Measurements from ENCODE around the gene TMBIM6. TPM values are rescaled to one million over a fixed set of nuclear protein-coding genes. Genes with fewer than 3 reads are reported as not detected.

Gene TMBIM6
- total RNA-seq, 2 experiments from 2014 or later, result 400 to 410 TPM

DNA sequence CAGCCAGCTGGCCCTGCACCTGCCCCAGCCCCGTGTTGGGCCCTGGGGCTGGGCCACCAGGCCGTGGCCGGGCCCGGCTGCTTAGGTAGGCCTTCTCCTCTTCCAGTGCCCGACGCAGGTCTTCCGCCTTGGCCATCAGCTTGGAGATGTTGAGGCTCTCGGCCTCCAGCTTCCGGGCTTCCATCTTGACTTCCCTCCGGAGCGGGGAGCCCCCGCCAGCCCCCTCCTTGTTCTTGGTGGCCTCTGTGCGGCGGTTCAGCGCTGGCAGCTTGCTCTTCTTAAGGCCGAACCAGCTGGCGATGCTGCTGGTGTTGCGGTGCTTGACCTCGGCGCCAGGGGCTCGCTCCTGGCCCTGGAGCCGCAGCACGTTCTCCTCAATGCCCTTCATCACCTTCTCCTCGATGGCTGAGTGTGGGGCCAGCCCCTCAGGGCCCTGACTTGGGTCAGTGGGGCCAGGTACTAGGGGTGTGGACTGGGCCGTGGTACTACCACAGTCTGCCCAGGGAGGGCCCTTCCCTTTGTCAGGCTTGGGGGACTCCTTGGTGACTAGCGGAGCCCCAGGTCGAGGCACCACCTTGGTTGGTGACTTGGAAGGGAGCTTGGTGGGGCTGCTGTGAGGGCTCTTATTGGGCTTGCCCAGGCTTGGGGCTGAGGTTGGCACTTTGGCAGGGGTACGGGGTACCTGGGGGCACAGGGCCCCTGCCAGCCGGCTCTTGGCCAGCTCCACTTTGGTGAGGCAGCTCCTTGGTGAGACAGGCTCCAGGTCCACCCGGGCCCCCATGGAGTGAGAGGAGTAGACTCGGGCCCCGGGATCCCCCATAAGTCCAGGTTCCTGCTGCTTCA is 53.7 kb downstream of the TMBIM6 start:
- H3K27ac Mint-ChIP-seq, result no peak overlapping the region
- no peak overlapping the region for H3K4me3 Mint-ChIP-seq
- no peak for DNase-seq
- H3K9me3 Mint-ChIP-seq, result no peaks in the 10 kb centered on the region
- H3K27me3 Mint-ChIP-seq, result no peaks in the 10 kb centered on the region
- no peaks in the 10 kb centered on the region for H3K36me3 Mint-ChIP-seq
- H3K4me1 Mint-ChIP-seq, result no peaks in the 10 kb centered on the region

- Mint-ChIP-seq H3K4me1 (no peaks in the 10 kb centered on the region), H3K4me3 (no peak overlapping the region), H3K27me3 (no peaks in the 10 kb centered on the region), H3K9me3 (no peaks in the 10 kb centered on the region), H3K36me3 (no peaks in the 10 kb centered on the region), H3K27ac (no peak overlapping the region)
- no peak for DNase-seq
Observed at GRCh38 chr12:49795654-49796105, 54.3 kb downstream of the TMBIM6 start.

GRCh38 chr12:49796155-49796554 is 54.8 kb downstream of the TMBIM6 start:
- no peak overlapping the region for H3K4me3 Mint-ChIP-seq
- no peak for DNase-seq
- H3K4me1 Mint-ChIP-seq, result no peaks in the 10 kb centered on the region
- no peaks in the 10 kb centered on the region for H3K9me3 Mint-ChIP-seq
- H3K27me3 Mint-ChIP-seq, result no peaks in the 10 kb centered on the region
- H3K27ac Mint-ChIP-seq, result no peak overlapping the region
- H3K36me3 Mint-ChIP-seq, result no peaks in the 10 kb centered on the region

DNA sequence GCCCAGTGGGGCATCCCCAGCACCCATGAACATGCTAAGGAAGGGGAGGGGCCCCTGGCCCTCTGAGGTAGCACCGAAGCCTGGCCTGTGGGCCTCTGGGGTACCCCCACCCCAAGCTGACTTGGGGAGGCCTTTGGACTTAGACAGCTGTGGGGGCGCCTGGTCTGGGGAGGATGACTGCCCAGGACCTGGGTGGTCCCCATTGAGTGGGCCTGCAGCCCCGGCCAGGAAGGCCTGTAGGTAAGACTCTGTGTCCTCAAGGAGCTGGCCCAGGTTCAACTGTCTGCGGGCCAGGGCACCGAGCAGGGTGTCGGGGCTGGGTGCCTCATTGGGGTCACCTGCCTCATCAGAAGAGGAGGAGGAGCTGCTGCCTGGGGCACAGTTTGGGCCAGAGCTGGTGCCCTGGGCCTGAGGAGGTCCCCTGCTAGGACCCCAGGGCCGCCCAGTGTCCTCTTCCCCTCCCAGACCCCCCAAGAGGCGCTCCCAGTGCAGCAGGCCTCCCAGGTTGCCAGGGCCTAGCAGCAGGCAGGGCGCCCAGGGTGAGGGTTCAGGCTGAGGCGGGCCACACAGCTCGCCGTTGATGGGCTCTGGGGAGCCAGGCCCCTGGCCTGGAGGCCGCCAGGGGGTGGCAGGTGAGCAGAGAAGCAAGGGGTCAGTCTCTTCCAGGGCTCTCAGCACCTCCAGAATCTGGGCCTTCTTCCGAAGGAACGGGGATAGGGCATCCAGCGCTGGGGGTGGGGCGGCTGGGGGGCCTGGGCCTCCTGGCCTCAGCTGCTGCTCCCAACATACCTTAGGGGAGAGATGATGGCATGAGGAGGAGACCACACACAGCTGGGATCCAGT is 55.5 kb downstream of the TMBIM6 start:
- no peaks in the 10 kb centered on the region for H3K9me3 Mint-ChIP-seq
- H3K4me3 Mint-ChIP-seq, result no peak overlapping the region
- no peak overlapping the region for H3K27ac Mint-ChIP-seq
- DNase-seq, result no peak
- H3K36me3 Mint-ChIP-seq, result no peaks in the 10 kb centered on the region
- no peaks in the 10 kb centered on the region for H3K4me1 Mint-ChIP-seq
- no peaks in the 10 kb centered on the region for H3K27me3 Mint-ChIP-seq

DNA sequence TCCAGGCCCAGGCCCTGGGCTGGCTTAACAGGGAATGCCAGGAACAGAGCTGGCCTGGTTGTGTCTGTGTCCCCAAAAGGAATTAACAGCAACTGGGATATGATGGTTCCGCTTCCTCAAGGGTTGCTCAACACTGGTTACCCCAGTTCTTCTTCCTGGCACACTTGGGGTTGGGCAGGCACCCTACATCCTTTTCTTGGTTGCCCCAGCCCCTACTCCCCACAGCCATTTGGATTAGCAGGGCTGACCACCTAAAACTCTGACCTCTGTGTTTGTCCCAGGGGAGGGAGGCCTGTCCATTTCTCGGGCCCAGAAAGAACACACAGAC is 56.1 kb downstream of the TMBIM6 start:
- no peak for DNase-seq
- Mint-ChIP-seq H3K27me3 (no peaks in the 10 kb centered on the region), H3K36me3 (no peaks in the 10 kb centered on the region), H3K4me3 (no peak overlapping the region), H3K9me3 (no peaks in the 10 kb centered on the region), H3K27ac (no peak overlapping the region), H3K4me1 (no peaks in the 10 kb centered on the region)

DNA sequence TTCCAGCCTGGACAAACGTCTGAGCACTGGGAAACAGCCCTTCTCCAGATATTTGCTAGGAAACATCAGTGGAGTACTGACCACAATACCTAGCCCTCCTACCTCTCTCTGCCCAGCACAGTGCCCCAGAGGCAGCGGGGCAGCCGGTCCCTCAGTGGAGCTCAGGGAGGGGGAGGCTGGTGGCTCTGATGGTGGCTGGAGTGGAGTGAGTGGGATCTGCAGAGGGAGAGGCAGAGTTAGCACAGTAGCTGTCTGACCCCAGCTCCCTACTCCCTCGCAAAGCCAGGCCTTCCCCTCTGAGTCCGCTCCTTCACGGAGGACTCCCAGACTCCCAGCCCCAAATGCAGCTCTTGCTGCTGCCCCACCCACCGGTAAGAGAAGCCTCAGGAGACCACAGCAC is 56.9 kb downstream of the TMBIM6 start:
- H3K27me3 Mint-ChIP-seq, result no peaks in the 10 kb centered on the region

DNA sequence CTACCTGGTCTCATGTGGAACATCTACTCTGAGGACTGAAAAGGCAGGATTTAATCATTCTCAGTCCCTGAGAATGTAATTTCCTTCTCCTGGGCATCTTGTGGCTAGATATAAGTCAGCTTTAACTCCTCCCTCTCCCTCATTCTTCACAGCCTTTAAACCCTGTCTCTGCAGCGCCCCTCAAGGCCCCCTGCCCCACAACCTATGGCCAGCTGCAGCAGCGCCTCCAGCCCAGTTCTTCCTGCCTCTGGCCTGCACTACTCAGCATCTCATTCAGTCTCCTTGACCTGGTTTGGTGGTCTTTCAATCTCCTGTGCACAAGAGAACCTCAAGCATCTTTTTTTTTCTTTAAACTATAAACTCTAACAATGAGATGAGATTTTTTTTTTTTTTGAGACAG is 57.6 kb downstream of the TMBIM6 start:
- Mint-ChIP-seq H3K27ac (no peak overlapping the region), H3K36me3 (no peaks in the 10 kb centered on the region), H3K4me1 (no peaks in the 10 kb centered on the region), H3K27me3 (no peaks in the 10 kb centered on the region), H3K9me3 (no peaks in the 10 kb centered on the region), H3K4me3 (no peak overlapping the region)
- DNase-seq, result no peak

More for the DNA sequence above, 56.9 kb downstream of the TMBIM6 start:
- no peaks in the 10 kb centered on the region for H3K36me3 Mint-ChIP-seq
- H3K4me1 Mint-ChIP-seq, result no peaks in the 10 kb centered on the region
- H3K9me3 Mint-ChIP-seq, result no peaks in the 10 kb centered on the region
- no peak overlapping the region for H3K27ac Mint-ChIP-seq
- DNase-seq, result no peak
- H3K4me3 Mint-ChIP-seq, result no peak overlapping the region

DNA sequence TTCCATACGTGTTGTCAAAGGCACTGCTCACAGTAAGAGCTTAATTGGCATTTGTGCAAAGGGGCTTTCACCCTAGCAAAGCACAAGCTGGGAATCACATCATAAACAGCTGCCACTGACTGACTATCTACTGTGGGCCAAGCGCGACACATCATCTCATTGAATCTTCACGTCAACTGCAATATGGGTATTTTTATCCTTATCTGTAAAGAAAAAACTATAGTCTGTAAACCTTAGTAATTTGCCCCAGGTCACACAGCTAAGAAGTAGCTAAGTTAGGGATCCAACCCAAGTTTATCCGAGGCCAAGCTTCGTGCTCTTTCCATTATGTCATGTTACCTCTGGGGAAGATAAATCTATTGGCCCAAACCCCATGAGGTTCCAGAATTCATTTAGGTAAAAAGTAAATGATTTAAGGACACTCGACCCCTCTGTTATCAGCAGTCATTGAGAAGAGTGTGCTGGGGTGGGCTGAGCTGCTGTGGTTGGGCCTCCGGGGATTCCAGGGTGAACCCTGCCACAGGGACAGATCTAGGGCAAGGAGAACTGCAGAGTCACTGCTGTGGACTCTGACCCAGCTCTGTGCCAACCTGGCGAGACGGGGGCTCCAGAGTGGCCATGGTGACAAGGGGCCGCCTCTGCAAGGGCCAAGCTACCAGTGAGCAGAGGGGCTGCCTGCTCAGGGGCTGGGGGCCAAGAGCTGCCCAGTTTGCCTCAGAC is 59.2 kb downstream of the TMBIM6 start:
- Mint-ChIP-seq H3K27me3 (no peaks in the 10 kb centered on the region), H3K27ac (no peak overlapping the region), H3K9me3 (no peaks in the 10 kb centered on the region), H3K36me3 (no peaks in the 10 kb centered on the region), H3K4me1 (no peaks in the 10 kb centered on the region), H3K4me3 (no peak overlapping the region)
- DNase-seq, result no peak

GRCh38 chr12:49801141-49802063 is 60.0 kb downstream of the TMBIM6 start:
- no peak overlapping the region for H3K4me3 Mint-ChIP-seq
- no peaks in the 10 kb centered on the region for H3K27me3 Mint-ChIP-seq
- H3K27ac Mint-ChIP-seq, result no peak overlapping the region

DNA sequence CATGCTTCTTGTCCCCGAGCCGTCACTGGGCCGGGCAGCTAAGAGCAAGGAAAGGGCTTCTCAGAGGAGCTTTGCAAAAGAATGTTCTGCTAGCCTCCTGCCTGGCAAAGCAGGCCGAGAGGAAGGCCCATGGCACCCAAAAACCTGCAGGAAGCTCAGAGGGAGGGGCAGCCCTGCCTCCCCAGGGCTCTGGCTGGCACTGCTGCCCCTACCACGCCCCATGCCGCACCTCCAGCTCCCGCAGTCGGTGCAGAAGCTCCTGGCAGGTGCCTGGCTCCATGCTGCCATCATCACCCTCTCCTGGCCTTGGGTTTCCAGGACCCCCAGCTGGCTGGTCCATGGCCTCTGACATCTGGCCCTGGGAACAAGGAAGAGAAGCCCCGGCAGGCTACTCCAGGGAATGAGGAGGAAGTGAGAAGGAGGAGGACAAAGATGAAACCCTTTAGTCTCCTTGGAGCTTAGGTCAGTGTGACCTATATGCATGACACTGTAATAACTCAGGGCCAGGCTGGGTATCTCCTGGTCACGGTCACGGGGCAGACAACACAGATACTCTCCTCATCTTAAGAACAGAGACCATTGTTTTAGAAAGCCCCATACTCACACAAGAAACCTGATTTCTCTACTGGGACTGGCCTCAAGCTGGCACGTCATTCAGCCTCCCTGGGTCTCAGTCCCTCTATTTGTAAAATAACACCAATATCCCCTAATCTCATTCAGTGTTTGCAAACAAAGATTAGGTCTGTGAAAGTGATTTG is 62.5 kb downstream of the TMBIM6 start:
- no peaks in the 10 kb centered on the region for H3K36me3 Mint-ChIP-seq
- H3K4me3 Mint-ChIP-seq, result no peak overlapping the region
- no peaks in the 10 kb centered on the region for H3K27me3 Mint-ChIP-seq
- no peak overlapping the region for H3K27ac Mint-ChIP-seq
- no peak for DNase-seq
- no peaks in the 10 kb centered on the region for H3K4me1 Mint-ChIP-seq
- no peaks in the 10 kb centered on the region for H3K9me3 Mint-ChIP-seq

More at GRCh38 chr12:49801141-49802063, 60.0 kb downstream of the TMBIM6 start:
- DNase-seq, result no peak
- Mint-ChIP-seq H3K36me3 (no peaks in the 10 kb centered on the region), H3K4me1 (no peaks in the 10 kb centered on the region), H3K9me3 (no peaks in the 10 kb centered on the region)

DNA sequence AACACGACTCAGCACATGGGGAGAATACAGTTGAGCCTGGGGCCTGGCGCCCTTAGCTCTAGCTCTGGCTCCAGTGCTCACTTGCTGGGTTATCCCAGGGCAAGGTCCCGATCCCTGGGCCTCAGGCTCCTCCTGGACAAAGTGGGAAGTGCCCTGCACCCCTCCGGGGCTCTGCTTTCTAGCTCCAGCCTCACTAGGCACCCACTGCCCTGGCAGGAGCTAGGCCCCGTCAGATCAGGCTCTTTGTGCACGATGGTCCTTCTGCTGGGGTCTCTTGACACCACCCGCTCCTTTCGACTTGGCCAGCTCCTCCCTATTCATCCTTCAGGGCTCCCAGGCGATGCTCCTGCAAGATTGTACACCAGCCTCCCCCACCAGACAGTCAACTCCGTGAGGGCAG is 63.5 kb downstream of the TMBIM6 start:
- no peak for DNase-seq
- Mint-ChIP-seq H3K4me1 (no peaks in the 10 kb centered on the region), H3K27ac (no peak overlapping the region), H3K4me3 (no peak overlapping the region), H3K9me3 (no peaks in the 10 kb centered on the region), H3K36me3 (no peaks in the 10 kb centered on the region), H3K27me3 (no peaks in the 10 kb centered on the region)

GRCh38 chr12:49805409-49805808 is 64.1 kb downstream of the TMBIM6 start:
- no peaks in the 10 kb centered on the region for H3K27me3 Mint-ChIP-seq
- H3K4me3 Mint-ChIP-seq, result no peak overlapping the region
- no peaks in the 10 kb centered on the region for H3K36me3 Mint-ChIP-seq
- no peaks in the 10 kb centered on the region for H3K4me1 Mint-ChIP-seq
- H3K9me3 Mint-ChIP-seq, result no peaks in the 10 kb centered on the region
- DNase-seq, result no peak
- no peak overlapping the region for H3K27ac Mint-ChIP-seq

GRCh38 chr12:49806321-49806813 is 65.0 kb downstream of the TMBIM6 start:
- Mint-ChIP-seq H3K27me3 (no peaks in the 10 kb centered on the region), H3K27ac (no peak overlapping the region), H3K4me3 (no peak overlapping the region), H3K9me3 (no peaks in the 10 kb centered on the region), H3K4me1 (no peaks in the 10 kb centered on the region), H3K36me3 (no peaks in the 10 kb centered on the region)
- no peak for DNase-seq

GRCh38 chr12:49806877-49807276 is 65.5 kb downstream of the TMBIM6 start:
- Mint-ChIP-seq H3K27me3 (no peaks in the 10 kb centered on the region), H3K36me3 (no peaks in the 10 kb centered on the region), H3K4me1 (peaks cover 4% of the 10 kb centered on the region), H3K27ac (no peak overlapping the region), H3K9me3 (no peaks in the 10 kb centered on the region), H3K4me3 (no peak overlapping the region)
- no peak for DNase-seq

Data from activated naive CD8-positive, alpha-beta T cell treated with anti-CD3 and anti-CD28 coated beads for 36 hours (primary cell).